ENCODE data around the gene TRPV4.

DNA sequence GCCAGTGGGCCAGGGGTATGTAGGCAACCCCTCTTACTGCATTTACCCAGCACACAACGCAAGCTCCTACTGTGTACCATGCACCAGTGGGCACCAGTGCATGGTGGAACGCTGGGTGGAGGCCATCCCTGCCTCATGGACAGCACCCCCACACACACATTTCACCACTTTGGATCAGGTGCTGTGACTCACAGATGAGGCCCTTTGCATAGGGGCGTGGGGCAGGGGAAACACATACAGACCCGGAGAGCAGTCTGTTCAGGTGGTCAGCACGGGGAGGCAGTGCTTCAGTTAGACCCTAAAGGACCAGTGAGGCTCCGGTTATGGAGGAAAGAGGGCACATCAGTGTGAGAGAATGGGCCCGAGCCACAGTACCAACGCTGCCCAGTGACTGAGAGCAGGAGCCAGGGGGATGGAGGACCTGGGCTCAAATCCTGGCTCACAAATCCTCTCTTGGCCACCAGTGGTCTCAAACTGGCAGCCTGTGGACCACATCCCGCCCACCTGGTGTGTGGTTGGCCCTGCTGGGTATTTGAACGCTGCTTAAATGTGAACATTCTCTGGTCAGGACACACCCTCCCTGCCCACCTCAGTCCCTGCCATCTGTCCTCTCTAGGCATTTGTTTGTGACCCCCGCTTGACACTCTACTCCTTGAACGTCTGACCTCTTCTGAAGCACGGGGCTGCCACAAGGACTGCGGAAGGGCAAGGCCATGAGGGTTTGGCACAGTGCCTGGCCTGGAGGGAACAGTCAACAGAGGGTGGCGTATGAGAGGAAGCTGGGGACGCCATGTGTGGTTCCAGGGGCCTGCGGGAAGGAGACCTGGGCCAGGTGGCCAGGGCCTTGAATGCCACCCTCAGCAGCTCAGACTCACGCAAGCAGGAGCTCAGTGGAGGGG lies 72.9 kb downstream of the TRPV4 start:
- TF ChIP-seq POLR2AphosphoS5 (IDR thresholded peaks at IDR 0.05; ENCODE audit: insufficient read depth in 1 of 2, low read depth in 1 of 2) (no peak), POLR2A (IDR thresholded peaks at IDR 0.05) (no peak)
- TF ChIP-seq, protein P1, sequence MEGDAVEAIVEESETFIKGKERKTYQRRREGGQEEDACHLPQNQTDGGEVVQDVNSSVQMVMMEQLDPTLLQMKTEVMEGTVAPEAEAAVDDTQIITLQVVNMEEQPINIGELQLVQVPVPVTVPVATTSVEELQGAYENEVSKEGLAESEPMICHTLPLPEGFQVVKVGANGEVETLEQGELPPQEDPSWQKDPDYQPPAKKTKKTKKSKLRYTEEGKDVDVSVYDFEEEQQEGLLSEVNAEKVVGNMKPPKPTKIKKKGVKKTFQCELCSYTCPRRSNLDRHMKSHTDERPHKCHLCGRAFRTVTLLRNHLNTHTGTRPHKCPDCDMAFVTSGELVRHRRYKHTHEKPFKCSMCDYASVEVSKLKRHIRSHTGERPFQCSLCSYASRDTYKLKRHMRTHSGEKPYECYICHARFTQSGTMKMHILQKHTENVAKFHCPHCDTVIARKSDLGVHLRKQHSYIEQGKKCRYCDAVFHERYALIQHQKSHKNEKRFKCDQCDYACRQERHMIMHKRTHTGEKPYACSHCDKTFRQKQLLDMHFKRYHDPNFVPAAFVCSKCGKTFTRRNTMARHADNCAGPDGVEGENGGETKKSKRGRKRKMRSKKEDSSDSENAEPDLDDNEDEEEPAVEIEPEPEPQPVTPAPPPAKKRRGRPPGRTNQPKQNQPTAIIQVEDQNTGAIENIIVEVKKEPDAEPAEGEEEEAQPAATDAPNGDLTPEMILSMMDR (IDR thresholded peaks at IDR 0.05): no peak

All from vagina (tissue), 2 donors.